ENCODE measurements around the gene CCL2. TPM values are rescaled to one million over a fixed set of nuclear protein-coding genes. Genes with fewer than 3 reads are reported as not detected.
"Not testable (repeated sequence)": the region's sequence is repeated elsewhere in the genome, so short reads cannot be mapped to it uniquely, and the experiment has no call there.

CCL2 gene
- total RNA-seq (2014; rRNA removed; shearing (Covaris generic)) = 15.8 and 48.7 TPM in 2 replicates

DNA sequence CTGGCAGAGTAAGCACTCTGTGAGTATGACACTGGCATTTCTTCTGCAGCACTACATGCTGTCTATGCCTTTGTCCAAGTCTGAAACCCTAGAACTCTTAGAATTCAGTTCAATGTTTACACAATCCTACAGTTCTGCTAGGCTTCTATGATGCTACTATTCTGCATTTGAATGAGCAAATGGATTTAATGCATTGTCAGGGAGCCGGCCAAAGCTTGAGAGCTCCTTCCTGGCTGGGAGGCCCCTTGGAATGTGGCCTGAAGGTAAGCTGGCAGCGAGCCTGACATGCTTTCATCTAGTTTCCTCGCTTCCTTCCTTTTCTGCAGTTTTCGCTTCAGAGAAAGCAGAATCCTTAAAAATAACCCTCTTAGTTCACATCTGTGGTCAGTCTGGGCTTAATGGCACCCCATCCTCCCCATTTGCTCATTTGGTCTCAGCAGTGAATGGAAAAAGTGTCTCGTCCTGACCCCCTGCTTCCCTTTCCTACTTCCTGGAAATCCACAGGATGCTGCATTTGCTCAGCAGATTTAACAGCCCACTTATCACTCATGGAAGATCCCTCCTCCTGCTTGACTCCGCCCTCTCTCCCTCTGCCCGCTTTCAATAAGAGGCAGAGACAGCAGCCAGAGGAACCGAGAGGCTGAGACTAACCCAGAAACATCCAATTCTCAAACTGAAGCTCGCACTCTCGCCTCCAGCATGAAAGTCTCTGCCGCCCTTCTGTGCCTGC lies at the start of gene CCL2:
Gene CCL2 (plus strand): TSS at position 635 of the 730 bp plus-strand sequence. CDS start 65 bp downstream, at position 700.
- peak within 1 kb of the TSS; percentile 19 for H3K4me3 ChIP-seq (ENCODE audit: insufficient read depth, low read depth, low read length)
- no peaks in the 10 kb centered on the region for H3K36me3 ChIP-seq (replicated peaks; ENCODE audit: control insufficient read depth, insufficient read depth, low read length)
- DNase-seq = peak; percentile 52
- no peaks in the 10 kb centered on the region for H3K27me3 ChIP-seq (ENCODE audit: control insufficient read depth, insufficient read depth, low read length)

DNA sequence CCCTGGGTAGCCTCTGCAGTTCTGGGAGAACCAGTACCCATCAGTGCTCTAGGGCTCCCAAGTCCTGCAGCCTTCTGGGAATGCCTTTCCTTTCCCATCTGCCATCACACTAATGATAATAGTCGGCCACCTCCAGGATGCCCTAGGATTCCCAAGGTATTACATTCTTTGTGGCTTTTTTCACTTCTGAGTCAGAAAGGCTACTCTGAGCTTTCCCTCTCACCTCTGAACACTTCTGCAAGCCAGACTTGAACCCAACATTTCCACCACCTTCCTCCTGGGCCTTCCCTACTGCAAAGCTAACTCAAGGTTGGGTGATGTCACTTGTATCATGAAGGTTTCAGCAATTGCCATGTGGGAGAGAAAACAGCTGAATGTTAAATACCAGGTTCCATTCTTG lies 49.7 kb upstream of the CCL2 start:
- Histone ChIP-seq H3K4me3 (ENCODE audit: insufficient read depth, low read depth, low read length) (no peak overlapping the region), H3K36me3 (replicated peaks; ENCODE audit: control insufficient read depth, insufficient read depth, low read length) (no peaks in the 10 kb centered on the region), H3K27me3 (ENCODE audit: control insufficient read depth, insufficient read depth, low read length) (no peaks in the 10 kb centered on the region)
- no peak for DNase-seq

DNA sequence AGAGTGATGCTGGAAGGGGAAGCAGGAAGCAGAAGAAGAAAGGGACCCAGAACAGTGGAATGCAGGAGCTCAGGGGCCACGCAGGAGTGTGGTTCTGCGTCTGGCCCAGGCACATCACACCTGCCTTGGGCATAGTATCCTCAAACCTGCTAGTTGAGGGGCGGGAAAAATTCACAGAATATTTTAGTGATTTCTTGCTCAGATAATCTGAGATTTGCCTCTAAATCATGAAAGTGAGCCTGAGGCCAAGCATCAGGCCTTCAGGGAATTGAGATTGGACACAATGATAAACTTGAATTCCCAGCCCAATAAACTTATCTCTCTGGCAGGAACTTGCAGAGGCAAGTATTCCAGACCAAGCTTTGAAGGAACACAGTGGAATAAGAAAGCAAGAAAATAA lies 48.5 kb upstream of the CCL2 start:
- Histone ChIP-seq H3K4me3 (ENCODE audit: insufficient read depth, low read depth, low read length) (no peak overlapping the region), H3K36me3 (replicated peaks; ENCODE audit: control insufficient read depth, insufficient read depth, low read length) (no peaks in the 10 kb centered on the region), H3K27me3 (ENCODE audit: control insufficient read depth, insufficient read depth, low read length) (no peaks in the 10 kb centered on the region)
- no peak for DNase-seq

DNA sequence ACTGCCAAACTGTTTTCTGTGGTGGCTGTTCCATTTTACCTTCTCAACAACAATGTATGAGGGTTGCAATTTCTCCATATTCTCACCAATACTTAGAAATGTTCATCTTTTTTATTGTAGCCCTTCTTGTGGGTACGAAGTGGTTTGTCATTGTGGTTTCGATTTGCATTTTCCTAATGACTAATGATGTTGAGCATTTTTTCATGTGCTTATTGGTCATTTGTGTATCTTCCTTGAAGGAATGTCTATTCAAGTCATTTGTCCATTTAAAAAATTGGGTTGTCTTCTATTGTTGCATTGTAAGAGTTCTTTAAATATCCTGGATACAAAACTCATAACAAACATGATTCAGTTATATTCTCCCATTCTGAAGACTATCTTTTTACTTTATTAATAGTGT lies 47.5 kb upstream of the CCL2 start:
- no peak for DNase-seq
- H3K4me3 ChIP-seq (ENCODE audit: insufficient read depth, low read depth, low read length) = no peak overlapping the region
- H3K27me3 ChIP-seq (ENCODE audit: control insufficient read depth, insufficient read depth, low read length) = no peaks in the 10 kb centered on the region
- no peaks in the 10 kb centered on the region for H3K36me3 ChIP-seq (replicated peaks; ENCODE audit: control insufficient read depth, insufficient read depth, low read length)

DNA sequence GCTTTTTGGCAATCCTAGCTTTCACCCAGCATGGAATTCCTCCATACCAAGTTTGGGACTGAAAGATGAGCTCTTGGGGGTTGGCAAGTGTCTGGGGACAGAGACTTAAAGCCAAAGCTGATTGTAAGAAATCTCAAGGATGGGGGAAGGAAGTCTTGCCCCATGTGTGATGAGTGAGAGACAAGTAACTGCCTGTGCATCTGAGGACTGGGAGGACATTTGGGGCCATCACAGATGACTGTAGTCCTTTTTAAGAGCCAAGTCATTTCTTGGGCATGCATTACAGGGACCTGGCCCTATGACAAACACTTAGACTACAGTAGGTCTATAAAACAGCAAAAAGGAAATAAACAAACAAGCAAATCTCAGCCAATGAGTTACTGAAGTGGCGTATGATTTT lies 36.3 kb upstream of the CCL2 start:
- Histone ChIP-seq H3K4me3 (ENCODE audit: insufficient read depth, low read depth, low read length) (no peak overlapping the region), H3K27me3 (ENCODE audit: control insufficient read depth, insufficient read depth, low read length) (no peaks in the 10 kb centered on the region), H3K36me3 (replicated peaks; ENCODE audit: control insufficient read depth, insufficient read depth, low read length) (no peaks in the 10 kb centered on the region)
- no peak for DNase-seq

DNA sequence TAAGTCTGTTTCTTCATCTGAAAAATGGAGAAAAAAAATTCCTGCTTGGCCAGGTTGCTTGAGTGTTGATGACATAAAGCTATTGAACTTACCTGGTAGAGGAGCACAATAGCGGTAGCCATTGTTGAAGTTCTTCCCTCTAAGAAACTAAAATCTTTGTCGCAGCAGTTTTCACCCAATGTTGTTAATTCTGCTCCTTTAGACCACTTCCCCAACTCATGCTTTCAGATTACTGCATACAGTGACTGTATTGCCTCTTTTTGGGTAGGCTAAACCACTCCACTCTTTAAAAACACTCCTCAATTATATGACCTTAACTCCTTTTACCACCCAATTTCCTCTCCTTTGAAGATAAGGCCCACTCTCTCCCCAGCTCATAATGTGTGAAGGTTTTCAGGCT lies 35.7 kb upstream of the CCL2 start:
- Histone ChIP-seq H3K36me3 (replicated peaks; ENCODE audit: control insufficient read depth, insufficient read depth, low read length) (no peaks in the 10 kb centered on the region), H3K4me3 (ENCODE audit: insufficient read depth, low read depth, low read length) (no peak overlapping the region), H3K27me3 (ENCODE audit: control insufficient read depth, insufficient read depth, low read length) (no peaks in the 10 kb centered on the region)
- no peak for DNase-seq

DNA sequence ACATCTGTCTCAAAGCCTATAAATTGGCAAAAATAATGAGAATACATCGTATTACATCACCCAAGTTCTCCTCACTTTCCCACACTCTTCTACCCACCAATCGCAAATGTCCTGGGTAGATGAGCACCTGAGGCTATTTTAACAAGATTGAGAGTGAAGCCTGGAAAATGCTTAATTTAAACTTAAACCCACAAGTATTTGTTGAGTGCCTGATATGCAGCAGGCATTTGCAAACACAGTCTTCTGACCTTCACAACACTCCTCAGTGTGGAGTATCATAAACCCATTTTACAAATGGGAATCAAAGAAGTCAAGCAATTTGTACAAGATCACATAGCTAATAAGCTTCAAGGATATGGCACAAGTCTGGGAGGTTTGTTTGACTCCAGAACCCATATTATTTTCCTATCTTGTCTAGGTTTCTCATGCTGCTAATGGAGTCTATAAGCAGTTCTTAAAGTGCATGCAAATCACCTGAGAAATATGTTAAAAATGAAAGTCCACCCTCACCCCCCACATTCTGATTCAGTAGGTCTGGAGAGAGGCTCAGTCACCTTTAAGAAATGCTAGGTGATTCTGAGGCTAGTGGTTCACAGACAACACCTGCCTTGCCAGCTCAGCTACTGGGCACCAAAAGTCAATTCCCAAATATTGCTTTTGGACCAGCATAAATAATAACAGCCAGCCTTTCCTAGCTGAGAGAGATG lies 34.9 kb upstream of the CCL2 start:
- DNase-seq = no peak
- no peaks in the 10 kb centered on the region for H3K36me3 ChIP-seq (replicated peaks; ENCODE audit: control insufficient read depth, insufficient read depth, low read length)
- H3K27me3 ChIP-seq (ENCODE audit: control insufficient read depth, insufficient read depth, low read length) = no peaks in the 10 kb centered on the region
- H3K4me3 ChIP-seq (ENCODE audit: insufficient read depth, low read depth, low read length) = no peak overlapping the region

DNA sequence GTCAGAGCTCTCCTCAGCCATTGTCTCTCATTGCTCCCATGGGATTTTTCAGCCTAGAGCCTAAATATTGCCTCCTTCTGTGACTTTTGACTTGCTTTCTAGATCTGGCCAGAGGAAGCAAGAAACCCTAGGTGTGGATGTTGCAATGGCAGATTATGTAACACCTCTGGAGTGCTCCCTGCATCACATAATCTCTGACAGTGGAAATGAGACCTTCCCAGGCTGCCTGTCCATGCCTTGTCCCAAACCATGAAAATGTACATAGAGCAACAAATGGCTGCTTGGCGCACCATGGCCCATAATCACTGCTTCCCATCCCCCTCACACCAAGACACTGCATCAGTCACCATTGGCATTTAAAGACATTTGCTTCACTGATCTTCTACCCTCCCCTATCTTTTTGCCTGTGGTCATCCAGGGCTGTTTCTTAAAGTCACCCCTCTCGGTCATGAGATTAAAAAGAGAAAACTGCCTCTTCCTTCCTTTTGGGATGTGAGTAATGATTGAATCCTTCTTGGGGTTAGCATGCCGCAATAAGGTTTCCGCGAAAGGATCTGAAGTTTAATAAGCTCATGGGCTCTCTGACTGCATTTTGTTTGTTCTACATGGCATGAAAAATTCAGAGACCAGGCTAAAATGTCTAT lies 34.2 kb upstream of the CCL2 start:
- Histone ChIP-seq H3K27me3 (ENCODE audit: control insufficient read depth, insufficient read depth, low read length) (no peaks in the 10 kb centered on the region), H3K36me3 (replicated peaks; ENCODE audit: control insufficient read depth, insufficient read depth, low read length) (no peaks in the 10 kb centered on the region), H3K4me3 (ENCODE audit: insufficient read depth, low read depth, low read length) (no peak overlapping the region)
- no peak for DNase-seq

DNA sequence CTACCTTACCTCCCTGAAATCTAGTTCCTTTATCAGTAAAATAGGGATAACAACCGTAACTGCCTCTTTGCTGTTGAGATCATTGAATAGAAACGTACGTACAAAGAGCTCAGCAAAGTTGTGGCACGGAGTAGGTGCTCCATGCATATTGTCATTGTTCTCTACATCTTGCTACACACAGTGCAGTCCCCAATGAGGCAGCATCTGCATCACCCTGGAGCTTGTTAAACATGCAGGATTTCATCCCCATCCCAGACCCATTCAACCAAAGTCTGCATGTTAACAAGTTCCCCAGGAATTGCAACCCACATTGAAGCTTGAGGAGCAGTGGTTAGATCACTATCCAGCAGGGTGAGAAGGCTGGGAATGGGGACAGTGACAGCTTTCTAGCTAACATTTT lies 33.7 kb upstream of the CCL2 start:
- Histone ChIP-seq H3K4me3 (ENCODE audit: insufficient read depth, low read depth, low read length) (no peak overlapping the region), H3K27me3 (ENCODE audit: control insufficient read depth, insufficient read depth, low read length) (no peaks in the 10 kb centered on the region), H3K36me3 (replicated peaks; ENCODE audit: control insufficient read depth, insufficient read depth, low read length) (no peaks in the 10 kb centered on the region)
- no peak for DNase-seq

DNA sequence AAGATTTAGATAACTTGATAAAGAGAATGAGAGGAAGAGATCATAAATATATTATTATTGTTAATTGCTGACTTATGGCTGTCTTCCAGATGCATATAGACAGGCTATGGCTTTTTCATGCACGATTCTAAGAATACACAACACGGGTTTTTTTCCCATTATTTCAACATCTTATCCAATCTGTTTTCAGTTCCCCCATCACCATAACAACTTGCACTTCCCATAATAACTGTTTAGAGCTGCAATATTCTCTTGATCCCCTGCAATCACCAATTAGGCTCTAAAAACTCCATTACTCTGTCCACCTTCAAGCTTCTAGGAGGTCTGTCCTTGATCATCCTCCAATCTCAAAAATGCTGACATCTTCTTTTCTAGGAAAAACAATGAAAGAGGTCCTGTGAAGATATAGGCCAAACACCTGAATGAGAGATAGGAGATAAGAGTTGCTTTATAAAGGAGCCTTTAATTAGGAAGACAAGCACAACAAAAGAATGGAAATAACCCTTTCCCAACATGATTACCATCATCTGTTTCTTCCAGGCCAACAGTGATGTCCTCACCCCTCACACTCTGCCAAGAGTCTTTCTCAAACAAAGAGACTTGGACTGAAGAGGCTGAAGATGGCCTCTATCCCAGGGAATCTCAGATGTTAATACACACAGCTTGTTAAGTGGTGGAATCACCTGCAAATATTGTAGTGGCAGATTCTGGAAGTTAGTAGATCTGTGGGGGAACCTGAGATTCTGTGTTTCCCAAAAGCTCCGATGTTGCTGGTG lies 32.2 kb upstream of the CCL2 start:
- H3K36me3 ChIP-seq (replicated peaks; ENCODE audit: control insufficient read depth, insufficient read depth, low read length) = no peaks in the 10 kb centered on the region
- DNase-seq = no peak
- no peak overlapping the region for H3K4me3 ChIP-seq (ENCODE audit: insufficient read depth, low read depth, low read length)
- H3K27me3 ChIP-seq (ENCODE audit: control insufficient read depth, insufficient read depth, low read length) = no peaks in the 10 kb centered on the region

DNA sequence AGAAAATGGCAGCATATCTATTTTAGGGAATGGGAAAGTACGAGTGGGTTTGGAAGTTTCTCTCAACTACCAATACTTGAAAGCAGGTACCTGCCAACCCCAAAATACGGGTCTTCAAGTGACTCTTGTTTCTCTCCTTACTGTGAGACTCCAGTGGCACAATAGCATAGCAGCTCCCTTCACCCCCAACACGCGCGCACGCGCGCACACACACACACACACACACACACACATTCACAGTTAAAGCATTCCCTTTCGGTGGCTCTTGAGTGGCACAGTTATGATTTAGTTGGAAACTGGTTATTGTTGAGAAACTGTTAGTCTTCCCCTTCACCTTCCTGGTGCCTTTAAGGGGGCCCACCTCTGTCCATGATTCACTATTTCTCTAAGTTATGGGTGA lies 30.0 kb upstream of the CCL2 start:
- Histone ChIP-seq H3K36me3 (replicated peaks; ENCODE audit: control insufficient read depth, insufficient read depth, low read length) (no peaks in the 10 kb centered on the region), H3K4me3 (ENCODE audit: insufficient read depth, low read depth, low read length) (no peak overlapping the region), H3K27me3 (ENCODE audit: control insufficient read depth, insufficient read depth, low read length) (no peaks in the 10 kb centered on the region)
- no peak for DNase-seq

DNA sequence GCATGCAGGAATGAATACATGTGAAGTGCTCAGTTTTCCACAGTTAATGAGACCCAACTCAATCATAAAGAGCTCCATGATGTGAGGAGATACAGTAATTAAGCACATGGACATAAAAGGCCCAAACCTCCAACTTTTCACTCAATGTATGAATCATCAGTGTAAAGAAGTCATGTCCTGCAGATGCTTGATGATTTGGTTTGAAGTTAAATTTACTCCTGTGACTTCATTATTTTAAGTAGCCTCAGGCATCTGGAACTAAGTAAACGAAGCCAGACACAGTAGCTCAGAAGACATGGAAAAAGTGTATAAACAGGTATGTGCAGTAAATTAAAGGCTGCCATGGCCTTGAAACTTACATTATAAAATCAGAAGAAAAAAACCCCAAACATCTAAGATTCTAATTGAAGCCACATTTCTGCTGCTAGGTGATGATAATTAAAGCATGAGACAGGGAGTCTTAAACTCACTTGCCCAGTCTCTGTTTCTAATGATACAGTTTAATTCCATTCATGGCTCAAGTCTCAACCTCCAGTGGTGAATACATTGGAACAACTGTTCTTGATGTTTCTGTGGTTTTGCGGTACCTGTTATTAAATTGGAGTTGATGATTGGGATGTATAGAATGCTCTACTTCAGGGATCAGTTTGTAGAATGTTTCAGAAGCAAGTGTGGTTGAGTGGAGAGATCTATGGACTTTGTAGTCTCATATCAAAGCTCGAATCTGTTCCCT lies 28.9 kb upstream of the CCL2 start:
- Histone ChIP-seq H3K27me3 (ENCODE audit: control insufficient read depth, insufficient read depth, low read length) (no peaks in the 10 kb centered on the region), H3K4me3 (ENCODE audit: insufficient read depth, low read depth, low read length) (no peak overlapping the region), H3K36me3 (replicated peaks; ENCODE audit: control insufficient read depth, insufficient read depth, low read length) (no peaks in the 10 kb centered on the region)
- DNase-seq = no peak

DNA sequence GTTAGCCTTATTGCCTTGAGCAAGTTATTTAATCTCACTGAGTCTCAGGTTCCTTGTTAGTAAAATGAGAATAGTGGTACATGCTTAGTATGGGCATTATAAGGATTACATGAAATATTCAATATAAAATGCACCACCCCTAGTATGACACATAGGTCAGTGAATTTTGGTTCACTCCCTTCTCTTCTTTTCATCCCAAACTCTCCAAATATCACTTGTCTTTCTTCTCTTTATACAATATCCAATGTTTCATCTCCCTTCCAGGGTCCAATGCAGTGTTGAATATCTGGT lies 28.4 kb upstream of the CCL2 start:
- no peak for DNase-seq
- no peaks in the 10 kb centered on the region for H3K27me3 ChIP-seq (ENCODE audit: control insufficient read depth, insufficient read depth, low read length)
- H3K36me3 ChIP-seq (replicated peaks; ENCODE audit: control insufficient read depth, insufficient read depth, low read length) = no peaks in the 10 kb centered on the region
- no peak overlapping the region for H3K4me3 ChIP-seq (ENCODE audit: insufficient read depth, low read depth, low read length)

DNA sequence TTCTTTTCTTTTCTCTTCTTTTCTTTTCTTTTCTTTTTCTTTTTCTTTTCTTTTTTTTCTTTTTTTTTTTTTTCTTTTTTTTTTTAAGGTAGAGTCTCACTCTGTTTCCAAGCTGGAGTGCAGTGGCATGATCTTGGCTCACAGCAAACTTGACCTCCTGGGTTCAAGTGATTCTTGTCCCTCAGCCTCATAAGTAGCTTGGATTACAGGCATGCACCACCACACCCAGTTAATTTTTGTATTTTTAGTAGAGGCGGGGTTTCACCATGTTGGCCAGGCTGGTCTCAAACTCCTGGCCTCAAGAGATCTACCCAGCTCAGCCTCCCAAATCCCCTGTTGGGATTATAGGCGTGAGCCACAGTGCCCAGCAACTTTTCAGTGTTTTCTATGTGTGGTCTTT lies 27.8 kb upstream of the CCL2 start:
- H3K27me3 ChIP-seq (ENCODE audit: control insufficient read depth, insufficient read depth, low read length); DNase-seq; H3K36me3 ChIP-seq (replicated peaks; ENCODE audit: control insufficient read depth, insufficient read depth, low read length); H3K4me3 ChIP-seq (ENCODE audit: insufficient read depth, low read depth, low read length): not testable (repeated sequence)

Data from H7 (cell line).